HEK293T (cell line): ENCODE measurements around the gene TRAPPC12.

ENCODE experiments used
- ARNT ChIP-seq: fragments of 450-650 bp; IDR thresholded peaks from 2 replicates; pipeline ENCODE4 v1.6.1; 2017; ENCODE audit warnings: mild to moderate bottlenecking
- BHLHE40 ChIP-seq: fragments of 450-650 bp; IDR thresholded peaks from 2 replicates; pipeline ENCODE4 v1.6.1; 2016; ENCODE audit warnings: mild to moderate bottlenecking, moderate library complexity, borderline replicate concordance
- ELF4 ChIP-seq: fragments of 450-650 bp; IDR thresholded peaks from 2 replicates; pipeline ENCODE4 v1.6.1; 2017; ENCODE audit warnings: antibody characterized with exemption
- FOXA1 ChIP-seq: fragments of 450-650 bp; IDR thresholded peaks from 2 replicates; pipeline ENCODE4 v1.6.1; 2016; ENCODE audit warnings: mild to moderate bottlenecking
- FOXK2 ChIP-seq: fragments of 450-650 bp; IDR thresholded peaks from 2 replicates; pipeline ENCODE4 v1.6.1; 2016; ENCODE audit warnings: mild to moderate bottlenecking
- FOXM1 ChIP-seq: fragments of 450-650 bp; IDR thresholded peaks from 2 replicates; pipeline ENCODE4 v1.6.1; 2017; ENCODE audit warnings: mild to moderate bottlenecking, borderline replicate concordance
- HDGF ChIP-seq: fragments of 450-650 bp; IDR thresholded peaks from 2 replicates; pipeline ENCODE4 v1.6.1; 2017; ENCODE audit warnings: antibody characterized with exemption, borderline replicate concordance
- SP1 ChIP-seq: fragments of 450-650 bp; IDR thresholded peaks from 2 replicates; pipeline ENCODE4 v1.6.1; 2017
- SUZ12 ChIP-seq: fragments of 450-650 bp; IDR thresholded peaks from 2 replicates; pipeline ENCODE4 v1.6.1; 2016; ENCODE audit warnings: mild to moderate bottlenecking
- TARDBP ChIP-seq: fragments of 450-650 bp; IDR thresholded peaks from 2 replicates; pipeline ENCODE4 v1.6.1; 2016
- TF ChIP-seq, protein P1 (sequence below): fragments of 450-650 bp; IDR thresholded peaks from 2 replicates; pipeline ENCODE4 v1.6.1; 2016

DNA sequence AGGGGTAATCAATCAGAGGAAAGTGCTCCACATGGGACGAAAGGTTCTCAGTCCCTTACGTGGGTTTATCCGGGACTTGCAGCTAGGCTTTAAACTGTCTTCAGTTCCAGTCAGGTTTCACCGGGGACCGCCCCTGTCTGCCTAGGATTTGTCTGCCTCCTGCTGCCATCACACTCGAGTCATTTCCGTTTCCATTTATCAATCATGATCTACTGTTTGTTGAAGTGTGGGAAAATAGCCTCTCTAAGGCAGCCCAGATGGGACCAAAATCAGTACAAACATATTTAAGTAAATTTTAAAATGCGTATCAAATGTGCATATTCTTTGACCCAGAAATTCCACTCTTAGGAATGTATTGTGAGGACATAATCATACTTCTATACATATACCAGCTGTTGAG lies 10.5 kb downstream of the TRAPPC12 start:
- TF ChIP-seq FOXA1 (no peak), TARDBP (no peak), BHLHE40 (no peak), FOXM1 (no peak), SUZ12 (no peak), SP1 (no peak), ELF4 (no peak), ARNT (no peak), HDGF (no peak), FOXK2 (no peak)
- TF ChIP-seq, protein P1, sequence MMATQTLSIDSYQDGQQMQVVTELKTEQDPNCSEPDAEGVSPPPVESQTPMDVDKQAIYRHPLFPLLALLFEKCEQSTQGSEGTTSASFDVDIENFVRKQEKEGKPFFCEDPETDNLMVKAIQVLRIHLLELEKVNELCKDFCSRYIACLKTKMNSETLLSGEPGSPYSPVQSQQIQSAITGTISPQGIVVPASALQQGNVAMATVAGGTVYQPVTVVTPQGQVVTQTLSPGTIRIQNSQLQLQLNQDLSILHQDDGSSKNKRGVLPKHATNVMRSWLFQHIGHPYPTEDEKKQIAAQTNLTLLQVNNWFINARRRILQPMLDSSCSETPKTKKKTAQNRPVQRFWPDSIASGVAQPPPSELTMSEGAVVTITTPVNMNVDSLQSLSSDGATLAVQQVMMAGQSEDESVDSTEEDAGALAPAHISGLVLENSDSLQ = no peak
